Measurements from ENCODE around the gene RNASE9. TPM values are rescaled to one million over a fixed set of nuclear protein-coding genes. Genes with fewer than 3 reads are reported as not detected.

RNASE9 gene
- total RNA-seq, 1 experiment from 2014 or later, result not detected

- no peak for DNase-seq
- no peaks in the 10 kb centered on the region for H3K36me3 Mint-ChIP-seq (ENCODE audit: insufficient read depth, unreplicated experiment)
- no peak overlapping the region for H3K27ac Mint-ChIP-seq (ENCODE audit: unreplicated experiment)
- CTCF ChIA-PET, result no interaction called here
- intact Hi-C loops (cut with micrococcal nuclease; ENCODE audit: unreplicated experiment), result no loop called here
- H3K4me1 Mint-ChIP-seq (ENCODE audit: low read depth, unreplicated experiment), result no peaks in the 10 kb centered on the region
- H3K9me3 Mint-ChIP-seq (ENCODE audit: low read depth, unreplicated experiment), result no peaks in the 10 kb centered on the region
- no peak overlapping the region for H3K4me3 Mint-ChIP-seq (ENCODE audit: low read depth, unreplicated experiment)
- H3K27me3 Mint-ChIP-seq (ENCODE audit: unreplicated experiment), result peaks cover 30% of the 10 kb centered on the region
- no TSS peak for BruUV-seq (replicated peaks)
- no peak for TF ChIP-seq CTCF (IDR thresholded peaks at IDR 0.05; ENCODE audit: unreplicated experiment)
These were observed 1.4 kb downstream of the RNASE9 start for GRCh38 chr14:20559461-20559904.

GRCh38 chr14:20557212-20557542 is 3.7 kb downstream of the RNASE9 start:
- Mint-ChIP-seq H3K9me3 (ENCODE audit: low read depth, unreplicated experiment) (no peaks in the 10 kb centered on the region), H3K4me3 (ENCODE audit: low read depth, unreplicated experiment) (no peak overlapping the region), H3K36me3 (ENCODE audit: insufficient read depth, unreplicated experiment) (no peaks in the 10 kb centered on the region), H3K27me3 (ENCODE audit: unreplicated experiment) (peaks cover 18% of the 10 kb centered on the region), H3K4me1 (ENCODE audit: low read depth, unreplicated experiment) (no peaks in the 10 kb centered on the region), H3K27ac (ENCODE audit: unreplicated experiment) (no peak overlapping the region)
- no peak for DNase-seq
- TF ChIP-seq CTCF (IDR thresholded peaks at IDR 0.05; ENCODE audit: unreplicated experiment), result no peak
- intact Hi-C loops (cut with micrococcal nuclease; ENCODE audit: unreplicated experiment), result no loop called here
- CTCF ChIA-PET, result no interaction called here
- BruUV-seq (replicated peaks), result no TSS peak

DNA sequence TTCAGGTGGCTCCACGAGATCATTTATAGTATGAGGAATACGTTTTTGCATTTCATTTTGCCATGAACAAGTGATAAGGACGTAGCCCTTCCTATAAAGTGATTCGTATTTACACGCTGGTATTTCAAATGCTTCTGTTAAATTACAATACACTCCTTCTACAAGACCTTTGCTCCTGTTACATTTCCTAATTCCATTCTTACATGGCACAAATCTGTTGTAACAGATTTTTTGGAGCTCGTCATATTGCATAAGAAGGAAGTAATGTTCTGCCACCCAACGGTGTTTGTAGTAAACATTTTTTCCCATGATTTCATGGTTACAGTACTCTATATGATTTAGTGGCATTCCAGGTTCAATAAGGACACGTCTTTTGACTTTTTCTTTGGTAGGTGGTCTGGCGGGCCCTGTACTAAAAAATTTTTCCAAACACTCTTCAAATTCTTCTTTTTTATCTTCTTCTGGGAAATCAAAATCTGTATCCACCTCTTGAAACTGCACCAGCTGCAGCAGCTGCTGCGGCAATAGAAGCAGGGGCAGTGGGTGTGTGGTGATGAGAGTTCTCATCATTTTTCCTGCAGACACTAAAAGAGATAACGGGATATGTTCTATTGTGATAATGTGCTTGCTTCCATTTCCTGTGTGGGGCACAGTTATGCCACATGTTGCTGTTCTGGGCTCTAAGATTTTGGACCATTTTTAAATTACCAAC is 4.2 kb downstream of the RNASE9 start:
- Mint-ChIP-seq H3K4me1 (ENCODE audit: low read depth, unreplicated experiment) (no peaks in the 10 kb centered on the region), H3K27ac (ENCODE audit: unreplicated experiment) (no peak overlapping the region), H3K36me3 (ENCODE audit: insufficient read depth, unreplicated experiment) (no peaks in the 10 kb centered on the region), H3K9me3 (ENCODE audit: low read depth, unreplicated experiment) (no peaks in the 10 kb centered on the region), H3K27me3 (ENCODE audit: unreplicated experiment) (peaks cover 18% of the 10 kb centered on the region), H3K4me3 (ENCODE audit: low read depth, unreplicated experiment) (no peak overlapping the region)
- no peak for DNase-seq
- CTCF ChIA-PET, result no interaction called here
- intact Hi-C loops (cut with micrococcal nuclease; ENCODE audit: unreplicated experiment), result no loop called here
- no TSS peak for BruUV-seq (replicated peaks)
- TF ChIP-seq CTCF (IDR thresholded peaks at IDR 0.05; ENCODE audit: unreplicated experiment), result no peak

DNA sequence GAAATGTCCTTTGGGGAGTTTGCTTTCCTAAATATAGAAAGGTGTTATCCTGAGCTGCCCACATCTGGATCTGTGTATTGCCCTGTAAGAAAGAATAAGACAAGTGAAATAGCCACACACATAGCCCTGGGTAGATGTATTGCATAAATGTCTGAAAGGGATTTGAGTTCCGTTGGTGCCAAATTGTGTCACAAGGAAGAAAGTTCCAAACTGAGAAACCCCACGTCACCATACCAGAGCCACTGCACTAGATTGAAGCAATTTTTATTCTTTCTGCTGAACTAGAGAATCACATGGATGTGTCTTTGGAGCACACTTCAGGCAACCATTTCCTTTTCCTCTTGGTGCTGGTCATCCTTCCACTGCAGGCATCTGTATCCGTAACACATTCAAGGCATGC is 5.0 kb downstream of the RNASE9 start:
- Mint-ChIP-seq H3K4me1 (ENCODE audit: low read depth, unreplicated experiment) (no peaks in the 10 kb centered on the region), H3K27ac (ENCODE audit: unreplicated experiment) (no peak overlapping the region), H3K9me3 (ENCODE audit: low read depth, unreplicated experiment) (no peaks in the 10 kb centered on the region), H3K36me3 (ENCODE audit: insufficient read depth, unreplicated experiment) (no peaks in the 10 kb centered on the region), H3K27me3 (ENCODE audit: unreplicated experiment) (peaks cover 18% of the 10 kb centered on the region), H3K4me3 (ENCODE audit: low read depth, unreplicated experiment) (no peak overlapping the region)
- no peak for TF ChIP-seq CTCF (IDR thresholded peaks at IDR 0.05; ENCODE audit: unreplicated experiment)
- intact Hi-C loops (cut with micrococcal nuclease; ENCODE audit: unreplicated experiment), result no loop called here
- BruUV-seq (replicated peaks), result no TSS peak
- DNase-seq, result no peak
- CTCF ChIA-PET, result no interaction called here

Measured in Calu3 (cell line).